HepG2 (cell line): ENCODE data around the gene GRHPR. TPM values are rescaled to one million over a fixed set of nuclear protein-coding genes. Genes with fewer than 3 reads are reported as not detected.
A peak's percentile ranks its signal among the peaks of the same experiment; 100 is the strongest.

Experiments used
- CREBL2 ChIP-seq: sonication (generic); formaldehyde crosslinking; IDR thresholded peaks from 2 replicates; pipeline ENCODE4 v1.8.1; 2023; ENCODE audit warnings: missing genetic modification reagents, mild to moderate bottlenecking, borderline replicate concordance
- GMEB1 ChIP-seq: sonication (generic); formaldehyde crosslinking; IDR thresholded peaks from 2 replicates; pipeline ENCODE4 v1.5.1; 2020; ENCODE audit warnings: missing genetic modification reagents, mild to moderate bottlenecking, borderline replicate concordance
- HBP1 ChIP-seq: IDR thresholded peaks from 2 replicates; pipeline ENCODE4 v1.6.1; 2016; ENCODE audit warnings: low read depth, control low read depth
- HIVEP1 ChIP-seq: sonication (generic); formaldehyde crosslinking; IDR thresholded peaks from 2 replicates; pipeline ENCODE4 v1.4.0; 2020; ENCODE audit warnings: mild to moderate bottlenecking, missing genetic modification reagents
- HMG20A ChIP-seq: IDR thresholded peaks from 2 replicates; pipeline ENCODE4 v1.6.1; 2016; ENCODE audit warnings: borderline replicate concordance
- MAFG ChIP-seq: sonication (generic); formaldehyde crosslinking; IDR thresholded peaks from 2 replicates; pipeline ENCODE4 v1.5.1; 2020; ENCODE audit warnings: mild to moderate bottlenecking, missing genetic modification reagents
- RBM39 ChIP-seq: fragments of 200-400 bp; formaldehyde crosslinking; IDR thresholded peaks from one replicate; pipeline ENCODE4 v1.6.1; 2018; ENCODE audit warnings: antibody characterized with exemption, mild to moderate bottlenecking, low read depth, low read length; ENCODE audit not compliant: poor library complexity, severe bottlenecking
- TRIM24 ChIP-seq: sonication (generic); formaldehyde crosslinking; IDR thresholded peaks from 2 replicates; pipeline ENCODE4 v1.8.0; 2022; ENCODE audit warnings: mild to moderate bottlenecking, missing genetic modification reagents
- ZBTB42 ChIP-seq: sonication (generic); formaldehyde crosslinking; IDR thresholded peaks from 2 replicates; pipeline ENCODE4 v1.5.0; 2020; ENCODE audit warnings: mild to moderate bottlenecking, missing genetic modification reagents
- ZNF432 ChIP-seq: sonication (generic); formaldehyde crosslinking; IDR thresholded peaks from 2 replicates; pipeline ENCODE4 v1.5.0; 2020; ENCODE audit warnings: missing genetic modification reagents, mild to moderate bottlenecking, borderline replicate concordance
- ZNF768 ChIP-seq: sonication (generic); formaldehyde crosslinking; IDR thresholded peaks from 2 replicates; pipeline ENCODE4 v1.4.0; 2020; ENCODE audit warnings: missing genetic modification reagents
- ZNF792 ChIP-seq: IDR thresholded peaks from 2 replicates; pipeline ENCODE4 v1.6.1; 2016
- ZSCAN31 ChIP-seq: sonication (generic); formaldehyde crosslinking; IDR thresholded peaks from 2 replicates; pipeline ENCODE4 v1.5.0; 2020; ENCODE audit warnings: low read depth, mild to moderate bottlenecking, missing genetic modification reagents
- polyA plus RNA-seq, 8 experiments: library from polyadenylated mRNA; depleted of rRNA in 3 of 8; stranded (reverse) in 7 of 8; unstranded in 1 of 8; fragments of >200 nt; fragmentation: Illumina TruSeq in 4 of 8; extraction: Trizol in 4 of 8; gene quantifications; 2 replicates each; pipeline versions ENCODE4 v1.2.1 to v1.2.3, GENCODE V29; 2011 to 2016; ENCODE audit warnings: low read depth in 4 of 8, missing spikeins in 1 of 8, mixed read lengths in 1 of 8; ENCODE audit not compliant: insufficient read depth in 1 of 8
- total RNA-seq, 5 experiments: library from RNA; depleted of rRNA; stranded (reverse); fragments of >200 nt; fragmentation: Illumina TruSeq; extraction: Trizol; gene quantifications; 2 replicates each; pipeline ENCODE4 v1.2.3, GENCODE V29; 2016; ENCODE audit warnings: low read depth in 1 of 5
- TF ChIP-seq, protein P1 (sequence below): IDR thresholded peaks from 2 replicates; pipeline ENCODE4 v1.6.1; 2016; ENCODE audit warnings: missing genetic modification reagents, missing compliant biosample characterization
- TF ChIP-seq, protein P2 (sequence below): sonication (generic); formaldehyde crosslinking; IDR thresholded peaks from 2 replicates; pipeline ENCODE4 v1.4.0; 2020; ENCODE audit warnings: missing genetic modification reagents, low read depth, mild to moderate bottlenecking, borderline replicate concordance
- TF ChIP-seq, protein P3 (sequence below): sonication (generic); formaldehyde crosslinking; IDR thresholded peaks from 2 replicates; pipeline ENCODE4 v1.9.0; 2021; ENCODE audit warnings: missing genetic modification reagents, mild to moderate bottlenecking, borderline replicate concordance

Gene GRHPR
- total and polyA plus RNA-seq, 2 of the 13 experiments (the other 11 are each of a cell fraction or from before 2014, with no cell fraction given), result 113 to 115 TPM

- TF ChIP-seq, protein P1, sequence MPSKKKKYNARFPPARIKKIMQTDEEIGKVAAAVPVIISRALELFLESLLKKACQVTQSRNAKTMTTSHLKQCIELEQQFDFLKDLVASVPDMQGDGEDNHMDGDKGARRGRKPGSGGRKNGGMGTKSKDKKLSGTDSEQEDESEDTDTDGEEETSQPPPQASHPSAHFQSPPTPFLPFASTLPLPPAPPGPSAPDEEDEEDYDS, result peak; percentile 94
- no peak for TF ChIP-seq HIVEP1 (CRISPR knock-in tag)
- TF ChIP-seq, protein P2, sequence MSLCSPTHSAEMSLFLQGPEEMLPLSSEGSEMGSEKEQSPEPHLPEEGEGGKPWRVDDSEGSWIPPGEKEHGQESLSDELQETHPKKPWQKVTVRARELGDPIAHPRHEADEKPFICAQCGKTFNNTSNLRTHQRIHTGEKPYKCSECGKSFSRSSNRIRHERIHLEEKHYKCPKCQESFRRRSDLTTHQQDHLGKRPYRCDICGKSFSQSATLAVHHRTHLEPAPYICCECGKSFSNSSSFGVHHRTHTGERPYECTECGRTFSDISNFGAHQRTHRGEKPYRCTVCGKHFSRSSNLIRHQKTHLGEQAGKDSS (CRISPR knock-in tag), result no peak; the same call in 1 of the 2 replicates
- no peak for TF ChIP-seq ZBTB42
- TF ChIP-seq ZNF432 (CRISPR knock-in tag), result no peak
- TF ChIP-seq HMG20A (CRISPR knock-in tag), result no peak
- TF ChIP-seq CREBL2 (CRISPR knock-in tag), result 0 out of 2 replicates have a peak, but pooled peaks have one; percentile 35
- TF ChIP-seq, protein P3, sequence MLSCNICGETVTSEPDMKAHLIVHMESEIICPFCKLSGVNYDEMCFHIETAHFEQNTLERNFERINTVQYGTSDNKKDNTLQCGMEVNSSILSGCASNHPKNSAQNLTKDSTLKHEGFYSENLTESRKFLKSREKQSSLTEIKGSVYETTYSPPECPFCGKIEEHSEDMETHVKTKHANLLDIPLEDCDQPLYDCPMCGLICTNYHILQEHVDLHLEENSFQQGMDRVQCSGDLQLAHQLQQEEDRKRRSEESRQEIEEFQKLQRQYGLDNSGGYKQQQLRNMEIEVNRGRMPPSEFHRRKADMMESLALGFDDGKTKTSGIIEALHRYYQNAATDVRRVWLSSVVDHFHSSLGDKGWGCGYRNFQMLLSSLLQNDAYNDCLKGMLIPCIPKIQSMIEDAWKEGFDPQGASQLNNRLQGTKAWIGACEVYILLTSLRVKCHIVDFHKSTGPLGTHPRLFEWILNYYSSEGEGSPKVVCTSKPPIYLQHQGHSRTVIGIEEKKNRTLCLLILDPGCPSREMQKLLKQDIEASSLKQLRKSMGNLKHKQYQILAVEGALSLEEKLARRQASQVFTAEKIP (CRISPR knock-in tag), result no peak
- no peak for TF ChIP-seq TRIM24
- peak; percentile 23; the same call in 1 of the 2 replicates for TF ChIP-seq HBP1 (CRISPR knock-in tag)
- TF ChIP-seq ZSCAN31 (CRISPR knock-in tag), result 0 out of 2 replicates have a peak, but pooled peaks have one; percentile 28
- TF ChIP-seq GMEB1, result peak; percentile 95
- TF ChIP-seq MAFG (CRISPR knock-in tag), result no peak
- peak; percentile 84 for TF ChIP-seq RBM39
- no peak for TF ChIP-seq ZNF792 (CRISPR knock-in tag)
- peak; percentile 51; the same call in 1 of the 2 replicates for TF ChIP-seq ZNF768 (CRISPR knock-in tag)
Measured at GRCh38 chr9:37485389-37486255, 63.1 kb downstream of the GRHPR start, which contains the start of gene POLR1E (continued).
